Gastroesophageal sphincter (tissue), 4 donors: ENCODE results near the gene CAMTA2. TPM values are rescaled to one million over a fixed set of nuclear protein-coding genes. Genes with fewer than 3 reads are reported as not detected.
A peak's percentile ranks its signal among the peaks of the same experiment; 100 is the strongest.

ENCODE experiments used
- ATAC-seq: fragments of 150-250 bp; one replicate; pipeline ENCODE4 v1.9.1; 2016; ENCODE audit warnings: mild to moderate bottlenecking, moderate library complexity
- H3K27ac ChIP-seq, 4 donors: fragments of 200-600 bp; sonication (generic) in 3 of 4; 1 replicate in 3 of 4; 2 replicates in 1 of 4; pipeline ENCODE4 v1.5.1; 2016 to 2019
- H3K27me3 ChIP-seq: fragments of 200-600 bp; sonication (generic); one replicate; pipeline ENCODE4 v1.5.1; 2019
- H3K36me3 ChIP-seq, 2 donors: fragments of 200-600 bp; sonication (generic); one replicate each; pipeline ENCODE4 v1.5.1; 2019; ENCODE audit warnings: control low read depth in 1 of 2
- H3K4me1 ChIP-seq, 3 donors: fragments of 200-600 bp; sonication (generic); 1 replicate in 2 of 3; 2 replicates in 1 of 3; pipeline ENCODE4 v1.5.1; 2016 to 2019; ENCODE audit warnings: control low read depth in 2 of 3
- H3K4me3 ChIP-seq, 2 donors: fragments of 200-600 bp; sonication (generic); one replicate each; pipeline ENCODE4 v1.5.1; 2019; ENCODE audit warnings: mild to moderate bottlenecking in 1 of 2, moderate library complexity in 1 of 2
- H3K9me3 ChIP-seq, 3 donors: fragments of 200-600 bp; sonication (generic); one replicate each; pipeline ENCODE4 v1.5.1; 2017 to 2019; ENCODE audit warnings: control low read depth in 2 of 3
- EP300 ChIP-seq: sonication (generic); formaldehyde crosslinking; IDR thresholded peaks from one replicate; pipeline ENCODE4 v1.6.1; 2017; ENCODE audit warnings: antibody characterized with exemption, mild to moderate bottlenecking
- POLR2A ChIP-seq, 2 donors: fragments of 450-650 bp; IDR thresholded peaks; one replicate each; pipeline ENCODE4 v1.6.1; 2017; ENCODE audit warnings: antibody characterized with exemption in 2 of 2, mild to moderate bottlenecking in 2 of 2, moderate library complexity in 1 of 2
- POLR2AphosphoS5 ChIP-seq: sonication (generic); formaldehyde crosslinking; IDR thresholded peaks from one replicate; pipeline ENCODE4 v1.6.1; 2017; ENCODE audit warnings: antibody characterized with exemption
- WGBS, 2 donors: methylation state at CpG; one replicate each; pipeline ENCODE4 v1.1.5; 2018; ENCODE audit warnings: low coverage in 1 of 2; 5-methylcytosine and 5-hydroxymethylcytosine counted together
- total RNA-seq, 4 donors: library from RNA; depleted of rRNA; stranded (reverse); fragments of >200 nt; gene quantifications; one replicate each; pipeline ENCODE4 v1.1.0, GENCODE V29; 2016
- TF ChIP-seq, protein P1 (sequence below), 4 experiments: fragments of 200-600 bp in 2 of 4; fragments of 450-650 bp in 2 of 4; sonication (generic) in 1 of 4; IDR thresholded peaks; one replicate each; pipeline ENCODE4 v1.5.1; 2017 to 2019; ENCODE audit warnings: antibody characterized with exemption in 4 of 4, mild to moderate bottlenecking in 2 of 4, moderate library complexity in 2 of 4

The CAMTA2 gene
- total RNA-seq, 4 donors from 2014 or later = 16.7 to 50.0 (median 26.1) TPM

DNA sequence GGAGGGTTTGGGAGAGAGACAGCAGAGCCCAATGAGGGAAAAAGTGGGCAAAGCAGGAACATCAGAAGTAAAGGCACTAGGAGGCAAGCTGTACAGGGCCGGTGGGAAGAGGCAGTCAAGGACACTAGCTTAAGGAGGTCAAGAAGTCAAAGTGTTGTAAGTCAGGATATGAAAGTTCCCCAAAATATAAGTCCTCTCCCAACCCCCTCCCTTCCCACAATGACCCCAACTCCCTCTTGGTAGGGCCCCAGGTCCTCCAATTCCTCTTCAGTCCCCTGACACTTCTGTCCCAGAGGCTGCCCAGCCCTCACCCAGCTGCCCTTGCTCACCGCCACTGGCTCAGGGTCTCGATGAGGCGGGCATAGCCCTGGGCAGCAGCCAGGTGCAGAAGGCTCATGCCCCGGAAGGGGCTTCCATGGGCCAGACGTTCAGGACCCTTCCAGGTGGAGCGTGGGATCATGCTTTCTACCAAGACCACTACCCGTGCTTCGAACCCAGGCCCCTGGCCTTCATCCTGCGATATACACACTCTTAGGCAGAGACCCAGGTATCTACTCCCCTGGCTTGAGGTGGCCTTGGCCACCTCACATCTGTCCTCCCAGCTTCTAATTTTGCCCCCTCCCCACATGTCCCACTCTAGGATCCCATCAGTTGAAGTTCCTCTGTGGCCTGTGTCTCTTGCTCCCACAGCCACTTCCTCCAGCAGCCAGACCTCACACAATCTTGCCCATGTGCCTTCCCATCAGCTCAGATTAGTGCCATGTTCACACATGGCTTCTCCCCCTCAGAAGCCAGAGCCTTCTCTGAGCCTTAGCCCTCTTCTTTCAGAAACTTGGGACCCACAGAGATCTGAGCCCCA lies 14.0 kb downstream of the CAMTA2 start:
- Histone ChIP-seq H3K36me3 (peaks cover 0 to 76% of the 10 kb centered on the region in 2 donors), H3K27me3 (no peaks in the 10 kb centered on the region), H3K4me3 (no peak overlapping the region), H3K27ac (peak overlapping the region in 3 of 4 donors; percentile 14 to 95 (median 63)), H3K9me3 (no peaks in the 10 kb centered on the region), H3K4me1 (peaks cover 3 to 56% (median 20%) of the 10 kb centered on the region in 3 donors)
- 86 to 90% methylated on average over 1 to 2 of the region's 10 CpGs for WGBS, 2 donors
- TF ChIP-seq EP300 (no peak), POLR2A (IDR thresholded peaks at IDR 0.05) (no peak), POLR2AphosphoS5 (no peak)
- TF ChIP-seq, protein P1, sequence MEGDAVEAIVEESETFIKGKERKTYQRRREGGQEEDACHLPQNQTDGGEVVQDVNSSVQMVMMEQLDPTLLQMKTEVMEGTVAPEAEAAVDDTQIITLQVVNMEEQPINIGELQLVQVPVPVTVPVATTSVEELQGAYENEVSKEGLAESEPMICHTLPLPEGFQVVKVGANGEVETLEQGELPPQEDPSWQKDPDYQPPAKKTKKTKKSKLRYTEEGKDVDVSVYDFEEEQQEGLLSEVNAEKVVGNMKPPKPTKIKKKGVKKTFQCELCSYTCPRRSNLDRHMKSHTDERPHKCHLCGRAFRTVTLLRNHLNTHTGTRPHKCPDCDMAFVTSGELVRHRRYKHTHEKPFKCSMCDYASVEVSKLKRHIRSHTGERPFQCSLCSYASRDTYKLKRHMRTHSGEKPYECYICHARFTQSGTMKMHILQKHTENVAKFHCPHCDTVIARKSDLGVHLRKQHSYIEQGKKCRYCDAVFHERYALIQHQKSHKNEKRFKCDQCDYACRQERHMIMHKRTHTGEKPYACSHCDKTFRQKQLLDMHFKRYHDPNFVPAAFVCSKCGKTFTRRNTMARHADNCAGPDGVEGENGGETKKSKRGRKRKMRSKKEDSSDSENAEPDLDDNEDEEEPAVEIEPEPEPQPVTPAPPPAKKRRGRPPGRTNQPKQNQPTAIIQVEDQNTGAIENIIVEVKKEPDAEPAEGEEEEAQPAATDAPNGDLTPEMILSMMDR (IDR thresholded peaks at IDR 0.05) = no peak
- ATAC-seq = no peak

DNA sequence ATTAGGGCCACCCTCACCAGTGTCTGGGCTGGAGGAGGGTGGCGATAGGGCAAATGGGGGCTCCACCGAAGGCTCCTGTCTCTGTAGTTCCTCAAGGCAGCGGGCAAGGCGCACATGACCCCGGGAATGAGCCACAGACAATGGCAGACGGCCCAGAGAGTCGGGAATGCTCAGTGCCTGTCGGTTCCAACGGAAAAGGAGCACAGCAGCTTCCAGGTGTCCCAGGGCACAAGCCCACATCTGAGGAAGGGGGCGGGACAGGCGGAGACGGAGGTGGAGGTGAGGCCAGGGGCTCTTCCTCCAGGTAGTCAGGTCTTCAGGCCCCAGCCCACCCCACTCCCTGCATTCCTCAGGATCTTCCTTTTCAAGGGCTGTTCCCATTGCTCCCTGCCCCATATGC lies 14.7 kb downstream of the CAMTA2 start:
- peaks cover 3 to 63% (median 26%) of the 10 kb centered on the region in 3 donors for H3K4me1 ChIP-seq
- ATAC-seq = no peak
- no peaks in the 10 kb centered on the region for H3K9me3 ChIP-seq
- WGBS, 2 donors = 59% methylated on average over 6 of the region's 12 CpGs; no CpG with 5 or more reads in 1 of the 2 donors
- H3K27me3 ChIP-seq = no peaks in the 10 kb centered on the region
- TF ChIP-seq EP300 (no peak), POLR2AphosphoS5 (no peak), POLR2A (IDR thresholded peaks at IDR 0.05) (no peak)
- TF ChIP-seq, protein P1 (IDR thresholded peaks at IDR 0.05) = no peak
- peak overlapping the region in 2 of 4 donors; percentile 63 to 95 for H3K27ac ChIP-seq
- peaks cover 0 to 69% of the 10 kb centered on the region in 2 donors for H3K36me3 ChIP-seq
- no peak overlapping the region for H3K4me3 ChIP-seq

- TF ChIP-seq, protein P1 (IDR thresholded peaks at IDR 0.05) = no peak
- TF ChIP-seq POLR2A (IDR thresholded peaks at IDR 0.05) = no peak
- TF ChIP-seq EP300 = no peak
- no peak for TF ChIP-seq POLR2AphosphoS5
- Histone ChIP-seq H3K36me3 (peaks cover 0 to 64% of the 10 kb centered on the region in 2 donors), H3K4me1 (peaks cover 3 to 63% (median 26%) of the 10 kb centered on the region in 3 donors), H3K4me3 (no peak overlapping the region), H3K27me3 (no peaks in the 10 kb centered on the region), H3K27ac (peak overlapping the region in 3 of 4 donors; percentile 34 to 95 (median 63)), H3K9me3 (no peaks in the 10 kb centered on the region)
- WGBS, 2 donors = 87 to 100% methylated on average over 3 to 8 of the region's 12 CpGs
- no peak for ATAC-seq
Observed at GRCh38 chr17:4972322-4972721, 15.2 kb downstream of the CAMTA2 start.

DNA sequence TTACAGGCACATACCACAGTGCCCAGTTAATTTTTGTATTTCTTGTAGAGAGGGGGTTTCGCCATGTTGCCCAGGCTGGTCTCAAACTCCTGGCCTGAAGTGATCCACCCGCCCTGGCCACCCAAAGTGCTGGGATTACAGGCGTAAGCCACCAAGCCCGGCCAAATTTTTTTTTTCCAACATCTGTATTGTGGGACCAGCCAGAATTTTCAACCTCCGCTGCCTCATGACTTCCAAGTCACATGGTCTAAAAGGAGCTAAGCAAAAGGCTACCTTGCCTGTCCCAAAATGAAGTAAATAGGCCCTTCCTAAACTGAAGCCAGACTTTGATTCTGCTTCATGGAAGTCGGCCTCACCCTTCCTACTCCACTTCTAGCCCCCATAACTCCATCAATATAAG lies 15.6 kb downstream of the CAMTA2 start:
- Histone ChIP-seq H3K36me3 (peaks cover 0 to 59% of the 10 kb centered on the region in 2 donors), H3K4me3 (no peak overlapping the region), H3K27me3 (no peaks in the 10 kb centered on the region), H3K27ac (peak overlapping the region in 3 of 4 donors; percentile 34 to 95 (median 63)), H3K9me3 (no peaks in the 10 kb centered on the region), H3K4me1 (peaks cover 3 to 63% (median 26%) of the 10 kb centered on the region in 3 donors)
- no peak for ATAC-seq
- TF ChIP-seq POLR2AphosphoS5 = no peak
- TF ChIP-seq, protein P1 (IDR thresholded peaks at IDR 0.05) = no peak
- WGBS, 2 donors = 90% methylated on average over 2 of the region's 6 CpGs; no CpG with 5 or more reads in 1 of the 2 donors
